Activated CD4-positive, alpha-beta T cell treated with anti-CD3 and anti-CD28 coated beads, Interleukin-10, Interleukin-2, amounts not matched to agents 100 ng/mL and 50 ng/mL, durations not matched to agents 16 hours and 8 hours (primary cell): ENCODE results near the gene AXDND1.
"Not testable (repeated sequence)": the region's sequence is repeated elsewhere in the genome, so short reads cannot be mapped to it uniquely, and the experiment has no call there.

Source experiments
- DNase-seq: peaks from one replicate; pipeline ENCODE4 v3.0.0-alpha.2; 2020

Gene AXDND1, protein sequence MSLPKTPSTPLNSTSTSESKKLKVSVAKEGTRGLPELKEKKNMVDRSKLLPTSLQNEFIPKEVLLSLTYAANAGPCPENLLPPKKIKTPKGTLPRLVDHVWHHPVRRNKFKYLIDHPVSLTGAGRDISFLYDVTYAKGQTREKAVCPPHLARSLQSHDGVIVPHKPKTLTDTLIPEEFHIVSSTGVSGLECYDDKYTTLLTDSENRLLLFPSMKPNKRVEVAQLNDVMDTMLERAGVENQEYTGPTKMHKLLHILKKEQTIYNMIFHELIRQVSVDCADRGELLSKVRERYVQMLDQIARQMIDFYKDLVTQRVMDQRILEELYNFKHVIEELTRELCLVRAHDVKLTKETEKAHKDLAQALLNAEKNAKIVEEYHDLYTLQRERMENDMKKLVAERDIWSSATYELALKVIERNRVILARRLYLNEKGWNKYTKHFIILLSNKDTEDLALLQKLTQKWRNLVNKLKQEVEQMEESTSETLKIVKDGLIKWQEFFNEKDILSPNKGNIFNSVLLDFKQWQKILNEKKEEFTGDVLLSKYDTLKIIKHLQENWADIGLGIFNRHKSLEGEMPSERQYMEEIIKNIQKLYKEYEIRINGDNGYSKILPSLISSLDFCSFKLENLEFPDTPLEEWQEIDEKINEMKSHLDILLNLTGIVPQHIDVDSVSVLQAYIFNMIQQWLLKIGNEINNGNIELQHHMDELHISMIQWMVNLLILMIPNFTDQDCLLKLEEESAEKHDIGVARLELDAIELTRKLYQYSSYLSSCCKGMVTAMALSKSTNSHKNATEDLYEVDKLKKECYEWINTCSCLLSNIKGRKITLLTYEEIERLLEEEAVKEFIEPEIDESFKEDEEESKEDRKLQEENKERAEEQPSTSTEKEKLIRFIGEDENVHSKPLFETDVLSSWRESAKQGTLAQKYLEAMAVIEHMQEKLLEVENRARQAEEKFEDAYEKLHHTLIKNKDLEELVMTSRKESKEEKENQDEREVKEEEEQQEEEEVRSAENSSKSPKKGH

DNA sequence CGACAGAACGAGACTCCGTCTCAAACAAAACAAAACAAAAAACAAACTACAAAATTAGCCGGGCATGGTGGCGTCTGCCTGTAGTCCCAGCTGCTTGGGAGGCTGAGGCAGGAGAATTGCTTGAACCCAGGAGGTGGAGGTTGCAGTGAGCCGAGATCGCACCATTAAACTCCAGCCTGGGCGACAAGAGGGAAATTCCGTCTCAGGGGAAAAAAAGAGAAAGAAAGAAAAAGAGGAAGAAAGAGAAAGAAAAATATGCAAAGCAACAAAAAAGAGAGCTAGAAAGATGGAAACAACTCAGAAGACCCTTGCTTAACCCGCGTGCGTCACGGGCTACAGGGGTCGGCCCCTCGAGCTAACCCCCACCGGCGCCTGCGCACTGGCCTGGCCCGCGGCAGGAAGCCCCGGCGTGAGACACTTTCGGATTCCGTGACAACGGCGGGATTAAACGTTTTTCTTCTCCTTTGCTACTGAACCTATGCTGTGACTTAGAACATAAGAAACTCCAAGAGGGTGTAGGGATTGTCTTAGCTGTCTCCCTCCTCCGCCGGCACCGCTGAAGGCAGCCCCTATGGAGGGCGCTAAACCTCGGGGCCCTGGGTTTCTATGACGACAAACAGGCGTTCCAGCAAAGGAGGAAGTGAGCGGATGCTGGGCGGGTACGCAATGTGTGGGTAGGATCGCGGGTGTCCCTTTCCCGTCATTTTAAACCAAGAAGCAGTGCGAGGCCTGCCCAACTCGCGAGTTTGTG is at the start of gene AXDND1:
Gene AXDND1, plus strand, starts transcription at position 630 of the 751 bp plus-strand sequence. CDS start 539 bp downstream, outside the sequence.
- peak; percentile 91 for DNase-seq

DNA sequence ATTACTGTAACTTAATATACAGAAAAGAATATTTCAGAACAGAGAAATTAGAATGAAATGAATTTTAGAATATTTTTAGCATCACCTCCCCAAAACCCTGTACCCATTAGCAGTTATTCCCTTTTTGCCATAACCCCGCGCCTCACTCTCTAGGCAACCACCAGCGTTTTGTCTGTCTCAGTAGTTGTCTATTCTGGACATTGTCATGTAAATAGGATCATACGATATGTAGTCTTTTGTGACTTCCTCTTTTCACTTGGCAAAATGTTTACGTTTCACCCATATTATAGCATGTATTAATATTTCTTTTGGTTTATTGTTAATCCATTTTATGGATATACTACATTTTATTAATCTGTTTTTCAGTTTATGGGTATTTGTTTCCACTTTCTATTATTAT is 47.3 kb upstream of the AXDND1 start:
- no peak for DNase-seq

DNA sequence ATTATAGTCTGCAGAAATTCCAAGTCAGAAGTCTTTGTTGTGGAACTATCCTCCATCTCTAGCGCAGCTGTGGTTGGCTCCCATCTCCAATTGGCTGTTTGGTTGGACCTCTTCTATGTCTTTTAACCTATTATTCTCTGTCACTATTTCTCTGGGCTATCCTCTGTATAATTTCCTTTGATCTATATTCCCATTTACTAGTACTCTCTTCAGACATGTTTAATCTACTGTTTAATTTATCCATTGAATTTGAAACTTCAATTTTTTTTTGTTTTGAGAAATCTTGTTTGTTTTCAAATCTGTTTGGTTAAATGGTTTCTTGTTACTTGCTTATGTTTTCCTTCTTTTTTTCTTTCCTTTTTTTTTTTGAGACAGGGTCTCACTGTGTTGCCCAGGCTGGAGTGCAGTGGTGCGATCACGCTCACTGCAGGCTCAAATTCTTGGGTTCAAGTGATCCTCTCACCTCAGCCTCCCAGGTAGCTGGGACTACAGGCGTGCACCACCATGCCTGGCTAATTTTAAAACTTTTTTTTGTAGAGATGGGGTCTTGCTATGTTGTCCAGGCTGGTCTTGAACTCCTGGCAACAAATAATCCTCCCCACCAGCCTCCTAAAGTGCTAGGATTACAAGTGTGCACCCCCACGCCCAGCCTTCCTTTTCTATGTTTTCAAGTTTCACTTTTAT is 44.1 kb upstream of the AXDND1 start:
- no peak for DNase-seq

DNA sequence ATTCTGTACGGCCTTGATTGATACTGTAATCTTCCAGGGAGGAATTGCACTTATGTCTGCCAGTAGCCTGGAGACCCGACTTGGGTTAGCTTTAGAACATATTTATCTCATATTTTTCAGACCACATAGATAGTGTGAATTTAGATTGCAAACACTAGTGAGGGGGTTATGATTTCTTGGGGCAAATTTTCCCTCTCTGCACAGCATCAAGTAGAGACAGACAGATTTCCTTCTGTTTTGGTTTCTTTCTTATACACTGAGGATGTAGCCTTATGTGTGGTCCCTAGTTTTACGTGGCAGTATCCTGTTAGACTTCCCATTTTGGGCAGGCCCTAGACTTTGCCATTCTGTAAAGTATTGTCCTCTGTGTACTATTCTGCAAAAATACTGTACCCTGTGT is 43.2 kb upstream of the AXDND1 start:
- no peak for DNase-seq

- no peak for DNase-seq
Observed at GRCh38 chr1:179323436-179323835, 42.3 kb upstream of the AXDND1 start.

DNA sequence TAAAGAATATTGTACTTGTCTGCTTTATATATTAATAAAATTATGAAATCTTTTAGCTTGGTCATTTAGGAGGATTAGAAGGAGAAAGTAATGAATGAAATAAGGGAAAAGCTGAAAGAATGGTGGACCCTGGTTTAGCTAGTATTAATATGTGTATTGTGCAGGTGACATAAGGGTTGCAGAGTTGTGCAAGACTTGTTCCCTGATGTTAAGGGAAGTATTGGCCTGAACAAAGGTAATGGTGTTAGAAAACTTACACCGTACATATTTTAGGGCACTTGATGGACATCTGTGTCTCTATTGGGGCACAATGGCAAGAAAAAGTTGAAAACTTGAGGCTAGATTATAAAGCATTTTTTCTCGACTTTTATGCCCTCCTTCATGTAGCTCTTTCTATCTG is 39.9 kb upstream of the AXDND1 start:
- no peak for DNase-seq

DNA sequence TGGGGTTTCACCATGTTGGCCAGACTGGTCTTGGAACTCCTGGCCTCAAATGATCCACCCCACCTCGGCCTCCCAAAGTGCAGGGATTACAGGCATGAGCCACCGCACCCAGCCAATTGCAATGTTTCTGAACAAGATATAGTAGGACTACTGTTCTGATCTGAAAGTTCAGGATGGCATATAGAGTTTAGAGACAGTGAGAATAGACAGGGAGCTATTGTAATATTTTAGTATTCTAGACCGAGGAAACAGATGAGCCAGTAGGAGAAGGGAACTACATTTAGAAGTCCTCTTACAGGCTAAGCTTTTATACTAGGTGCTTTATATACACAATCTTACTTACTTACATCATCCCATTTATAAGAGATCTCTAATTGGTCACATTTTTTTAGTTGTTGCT is 39.0 kb upstream of the AXDND1 start:
- DNase-seq, result no peak

DNA sequence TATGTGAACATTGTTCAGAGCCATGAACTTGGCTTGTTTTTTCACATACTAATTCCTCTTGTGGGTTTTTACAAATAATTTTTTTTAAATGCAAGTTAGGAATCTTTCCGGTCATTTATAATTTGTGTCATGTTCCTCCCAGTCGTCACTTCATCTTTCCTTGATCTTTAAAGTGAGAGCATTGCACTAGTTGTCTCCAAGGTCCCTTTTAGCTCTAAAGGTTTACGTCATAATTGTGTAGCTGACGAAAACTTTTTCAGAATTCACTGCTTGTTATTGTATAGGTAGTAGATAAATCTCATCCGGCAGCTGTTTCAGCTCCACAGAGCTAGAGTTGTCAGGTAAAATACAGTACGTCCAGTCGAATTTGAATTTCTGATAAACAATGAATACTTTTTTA is 38.6 kb upstream of the AXDND1 start:
- no peak for DNase-seq

DNA sequence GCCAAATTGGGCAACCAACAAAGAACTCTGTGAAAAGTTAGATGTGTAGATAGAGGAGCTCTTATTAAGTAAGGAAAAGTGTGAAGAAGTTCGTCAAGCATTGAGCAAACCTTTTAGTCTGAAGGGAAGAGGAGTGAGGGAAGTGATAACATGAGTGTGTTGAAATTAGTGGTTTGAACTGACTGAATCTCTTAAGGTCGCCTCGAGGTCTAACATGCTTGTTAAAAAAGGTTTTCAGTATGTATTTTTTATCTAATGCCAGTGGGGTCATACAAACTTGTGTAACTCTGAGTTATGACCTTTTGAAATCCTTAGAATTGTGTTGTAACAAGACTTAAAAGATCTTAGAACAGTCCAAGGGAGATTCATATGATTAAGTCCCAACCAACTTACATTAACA is 38.1 kb upstream of the AXDND1 start:
- DNase-seq, result no peak

- no peak for DNase-seq
Observed at GRCh38 chr1:179329862-179330261, 35.9 kb upstream of the AXDND1 start.

- no peak for DNase-seq
Observed at GRCh38 chr1:179334440-179334839, 31.3 kb upstream of the AXDND1 start.

DNA sequence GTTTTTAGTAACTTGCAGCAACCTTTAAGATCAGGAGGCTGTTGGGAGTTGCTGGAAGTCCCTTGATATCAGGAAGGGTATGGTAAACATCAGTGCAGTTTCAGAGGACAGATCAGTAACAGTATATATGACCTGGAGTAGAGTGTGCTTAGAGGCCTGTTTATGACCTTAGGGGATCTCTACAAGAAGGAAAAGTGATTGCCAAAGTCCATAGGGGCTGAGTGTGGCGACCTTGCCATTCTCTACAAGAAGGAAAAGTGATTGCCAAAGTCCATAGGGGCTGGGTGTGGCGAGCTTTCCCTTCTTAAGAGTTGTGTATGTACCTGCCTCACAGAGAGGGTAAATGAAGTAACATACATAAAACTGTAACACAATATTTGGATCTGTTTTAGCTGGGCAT is 28.5 kb upstream of the AXDND1 start:
- DNase-seq, result no peak

DNA sequence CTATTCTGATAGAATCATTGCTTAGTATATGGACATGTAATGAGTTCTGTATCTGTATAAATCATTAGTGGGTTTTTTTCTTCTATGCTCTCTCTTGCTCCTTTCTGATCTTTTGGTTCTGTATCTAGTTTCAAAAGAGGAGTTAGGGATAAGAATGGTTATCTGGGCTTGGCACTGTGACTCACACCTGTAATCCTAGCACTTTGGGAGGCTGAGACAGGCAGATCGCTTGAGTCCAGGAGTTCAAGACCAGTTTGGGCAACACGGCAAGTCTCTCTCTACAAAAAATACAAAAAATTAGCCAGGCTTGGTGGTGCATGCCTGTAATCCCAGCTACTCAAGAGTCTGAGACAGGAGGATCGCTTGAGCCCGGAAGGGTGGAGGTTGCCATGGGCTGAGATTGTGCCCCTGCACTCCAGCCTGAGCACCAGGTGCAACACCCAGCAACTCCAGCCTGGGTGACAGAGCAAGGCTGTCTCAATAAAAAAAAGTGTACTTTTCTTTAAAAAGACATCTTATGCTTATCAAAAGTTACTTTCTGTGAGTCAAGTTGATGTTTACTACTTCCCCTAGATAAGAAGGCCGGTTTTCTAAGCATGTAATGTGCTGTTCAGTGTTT is 27.7 kb upstream of the AXDND1 start:
- DNase-seq, result no peak

DNA sequence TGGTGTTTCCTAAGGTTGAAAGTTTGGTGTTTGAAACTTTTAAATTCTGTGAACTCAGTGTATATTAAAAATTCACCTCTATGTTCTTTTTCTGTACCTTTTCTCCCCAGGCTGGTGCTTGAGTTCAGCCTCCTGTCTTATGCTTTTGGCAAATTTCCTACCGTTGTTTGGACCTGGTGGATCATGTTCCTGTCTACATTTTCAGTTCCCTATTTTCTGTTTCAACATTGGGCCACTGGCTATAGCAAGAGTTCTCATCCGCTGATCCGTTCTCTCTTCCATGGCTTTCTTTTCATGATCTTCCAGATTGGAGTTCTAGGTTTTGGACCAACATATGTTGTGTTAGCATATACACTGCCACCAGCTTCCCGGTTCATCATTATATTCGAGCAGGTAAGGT is 24.9 kb upstream of the AXDND1 start:
- no peak for DNase-seq

DNA sequence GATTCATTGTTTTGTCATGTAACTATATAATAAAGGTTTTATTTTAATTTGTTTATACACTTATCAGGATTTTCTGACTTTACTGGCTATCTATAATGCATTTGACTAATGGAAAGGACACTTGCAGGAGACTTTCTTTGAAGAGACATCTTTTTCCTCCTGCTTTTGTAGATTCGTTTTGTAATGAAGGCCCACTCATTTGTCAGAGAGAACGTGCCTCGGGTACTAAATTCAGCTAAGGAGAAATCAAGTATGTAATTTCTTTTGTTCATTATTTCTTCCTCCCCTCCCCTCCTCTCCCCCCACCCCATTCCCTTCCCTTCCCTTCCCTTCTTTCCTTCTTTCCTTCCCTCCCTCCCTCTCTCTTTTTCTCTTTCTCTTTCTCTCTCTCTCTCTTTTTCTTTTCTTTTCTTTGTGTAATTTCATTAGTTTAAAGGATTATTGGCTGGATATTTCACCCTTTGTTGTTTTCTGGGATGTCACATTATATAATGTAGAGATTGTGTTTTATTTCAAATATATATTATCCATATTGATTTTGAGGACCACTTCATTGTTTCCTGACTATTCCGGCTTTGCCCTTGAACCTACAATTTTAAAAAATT is 23.7 kb upstream of the AXDND1 start:
- DNase-seq, result no peak

DNA sequence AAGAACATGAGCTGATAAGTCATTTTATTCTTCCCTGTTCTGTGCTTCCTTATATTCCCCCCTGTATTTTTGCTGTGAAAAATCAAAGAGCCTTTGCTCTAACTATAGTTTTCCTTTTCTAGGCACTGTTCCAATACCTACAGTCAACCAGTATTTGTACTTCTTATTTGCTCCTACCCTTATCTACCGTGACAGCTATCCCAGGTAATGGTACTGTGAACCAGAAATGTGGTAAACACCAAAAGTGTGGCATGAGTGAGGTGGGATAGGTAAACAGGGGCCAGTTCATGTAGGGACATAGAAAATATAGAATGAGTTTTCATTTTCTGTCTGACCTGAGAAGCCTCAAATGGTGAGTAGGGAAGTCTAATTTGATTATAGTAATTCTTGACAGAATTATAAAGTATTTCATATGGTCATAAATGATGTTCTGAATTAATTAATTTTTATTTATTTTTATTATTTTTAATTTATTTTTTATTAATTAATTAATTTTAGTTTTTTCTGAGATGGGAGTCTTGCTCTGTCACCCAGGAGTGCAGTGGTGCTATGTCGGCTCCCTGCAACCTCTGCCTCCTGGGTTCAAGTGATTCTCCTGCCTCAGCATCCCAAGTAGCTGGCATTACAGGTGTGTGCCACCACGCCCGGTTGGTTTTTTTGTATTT is 22.9 kb upstream of the AXDND1 start:
- DNase-seq, result no peak

GRCh38 chr1:179351281-179351680 is 14.5 kb upstream of the AXDND1 start:
- DNase-seq, result no peak

- DNase-seq, result no peak
Observed at GRCh38 chr1:179352236-179352635, 13.5 kb upstream of the AXDND1 start.

GRCh38 chr1:179353546-179353945 is 12.2 kb upstream of the AXDND1 start:
- no peak for DNase-seq

- not testable (repeated sequence) for DNase-seq
Observed at GRCh38 chr1:179361631-179362030, 4.1 kb upstream of the AXDND1 start.
